GM19238 (cell line): ENCODE measurements around the gene UCN2.
A peak's percentile ranks its signal among the peaks of the same experiment; 100 is the strongest.
"Not testable (repeated sequence)": the region's sequence is repeated elsewhere in the genome, so short reads cannot be mapped to it uniquely, and the experiment has no call there.

Experiments
- DNase-seq: peaks from one replicate; pipeline ENCODE4 v3.0.0; 2011; ENCODE audit warnings: low spot score; ENCODE audit not compliant: insufficient read length

Gene UCN2

GRCh38 chr3:48564022-48564421 lies 441 bp upstream of the UCN2 start:
- DNase-seq, result no peak

DNA sequence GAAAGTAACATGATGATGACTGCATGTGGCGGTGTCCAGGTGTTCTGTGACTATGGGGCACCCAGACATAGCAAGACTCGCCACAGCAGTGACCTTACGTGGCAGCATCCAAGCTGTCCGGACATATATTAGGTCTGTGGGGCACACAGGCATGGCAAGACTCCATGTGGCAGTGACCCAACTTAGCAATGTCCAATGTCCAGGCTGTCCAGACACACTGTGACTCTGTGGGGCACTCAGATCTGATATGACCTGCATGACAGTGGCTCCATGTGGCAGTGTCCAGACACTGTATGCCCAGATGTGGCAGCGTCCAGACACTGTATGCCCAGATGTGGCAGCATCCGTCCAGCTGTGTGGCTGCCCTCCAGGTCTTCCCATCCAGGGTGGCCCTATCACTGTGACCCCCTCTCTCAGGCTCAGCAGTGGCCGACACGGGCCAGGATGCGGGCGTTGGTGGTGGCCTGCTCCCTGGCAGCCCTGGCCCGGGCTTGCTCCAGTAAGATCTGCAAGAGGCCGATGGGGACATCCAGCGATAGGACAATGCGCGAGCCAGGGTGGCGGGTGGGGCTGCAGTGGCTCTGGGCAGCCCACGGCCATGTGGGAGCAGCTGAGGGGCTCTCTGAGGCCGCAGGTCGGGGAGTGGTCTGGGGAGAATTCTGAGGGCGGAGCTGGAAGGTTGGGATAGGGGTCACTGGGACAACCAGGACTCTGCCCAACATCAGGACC lies 1.1 kb downstream of the UCN2 start:
- no peak for DNase-seq

DNA sequence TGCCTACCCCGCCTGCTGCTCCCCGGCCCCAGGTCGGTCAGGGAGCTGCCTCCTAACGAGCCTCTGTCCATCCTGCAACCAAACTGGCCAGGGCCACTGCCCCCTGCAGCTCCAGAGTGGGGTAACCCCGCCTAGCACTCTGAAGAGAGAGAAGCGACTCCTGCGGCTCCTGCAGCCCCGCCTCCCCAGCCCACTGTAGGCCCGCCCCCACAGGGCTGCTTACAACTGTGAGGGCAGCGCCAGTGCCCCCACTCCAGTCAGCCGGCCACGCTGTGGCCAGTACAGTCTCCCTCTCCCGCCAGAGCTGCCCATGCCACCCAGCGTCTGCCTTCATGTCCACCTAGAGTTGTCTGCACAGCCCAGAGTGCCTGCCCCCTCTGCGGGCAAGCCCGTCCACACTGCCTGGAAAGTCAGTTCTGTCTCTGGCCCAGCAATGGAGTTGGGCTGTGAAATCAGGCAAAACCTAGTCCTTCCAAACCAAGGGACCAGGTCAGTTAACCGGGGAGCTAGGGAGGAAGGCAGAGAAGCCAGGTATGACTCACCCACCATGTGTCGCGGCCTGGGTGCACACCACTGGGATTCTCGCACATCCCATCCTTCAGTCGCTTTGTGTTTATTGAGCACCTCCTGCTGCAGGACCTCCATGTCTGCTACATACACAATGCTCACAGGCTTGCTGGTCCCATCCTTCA lies 2.4 kb downstream of the UCN2 start:
- no peak for DNase-seq

- DNase-seq, result no peak
These were observed 2.9 kb downstream of the UCN2 start for GRCh38 chr3:48560648-48561018.

DNA sequence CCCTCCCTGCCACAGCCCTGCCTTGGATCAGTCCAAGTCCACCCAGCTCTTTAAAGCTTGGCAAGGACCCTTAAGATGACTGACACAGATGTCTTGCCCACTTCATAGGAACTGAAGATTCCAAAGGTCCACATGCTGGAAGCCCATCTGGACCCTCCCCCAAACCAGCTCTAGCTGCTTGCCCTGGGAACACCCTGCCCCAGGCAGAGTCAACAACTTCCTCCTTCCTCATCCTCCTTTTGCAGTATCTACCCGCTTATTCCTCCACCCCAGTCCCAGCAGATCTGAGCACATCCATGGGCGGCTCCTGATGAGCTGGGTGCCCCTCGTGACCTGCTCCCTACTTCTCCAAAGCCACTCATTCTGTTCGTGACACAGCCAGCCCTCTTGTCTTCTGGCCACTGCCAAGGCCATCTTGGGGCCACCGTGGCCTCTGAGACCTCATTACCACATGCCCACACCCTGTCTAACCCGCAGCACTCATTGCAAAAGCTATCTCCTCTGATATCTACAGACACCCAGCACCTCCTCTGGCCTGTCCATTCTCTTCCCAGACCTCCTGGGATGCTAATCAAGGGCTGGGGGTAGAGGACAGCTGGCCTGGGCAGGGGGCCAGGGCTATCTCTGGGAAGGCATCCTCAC lies 5.0 kb downstream of the UCN2 start:
- DNase-seq, result no peak

GRCh38 chr3:48556796-48557626 lies 6.6 kb downstream of the UCN2 start, which contains the start of gene PFKFB4:
TSS of gene PFKFB4 (minus strand) at chr3:48556803. CDS start at chr3:48556777, 26 bp downstream.
- DNase-seq, result peak; percentile 96

DNA sequence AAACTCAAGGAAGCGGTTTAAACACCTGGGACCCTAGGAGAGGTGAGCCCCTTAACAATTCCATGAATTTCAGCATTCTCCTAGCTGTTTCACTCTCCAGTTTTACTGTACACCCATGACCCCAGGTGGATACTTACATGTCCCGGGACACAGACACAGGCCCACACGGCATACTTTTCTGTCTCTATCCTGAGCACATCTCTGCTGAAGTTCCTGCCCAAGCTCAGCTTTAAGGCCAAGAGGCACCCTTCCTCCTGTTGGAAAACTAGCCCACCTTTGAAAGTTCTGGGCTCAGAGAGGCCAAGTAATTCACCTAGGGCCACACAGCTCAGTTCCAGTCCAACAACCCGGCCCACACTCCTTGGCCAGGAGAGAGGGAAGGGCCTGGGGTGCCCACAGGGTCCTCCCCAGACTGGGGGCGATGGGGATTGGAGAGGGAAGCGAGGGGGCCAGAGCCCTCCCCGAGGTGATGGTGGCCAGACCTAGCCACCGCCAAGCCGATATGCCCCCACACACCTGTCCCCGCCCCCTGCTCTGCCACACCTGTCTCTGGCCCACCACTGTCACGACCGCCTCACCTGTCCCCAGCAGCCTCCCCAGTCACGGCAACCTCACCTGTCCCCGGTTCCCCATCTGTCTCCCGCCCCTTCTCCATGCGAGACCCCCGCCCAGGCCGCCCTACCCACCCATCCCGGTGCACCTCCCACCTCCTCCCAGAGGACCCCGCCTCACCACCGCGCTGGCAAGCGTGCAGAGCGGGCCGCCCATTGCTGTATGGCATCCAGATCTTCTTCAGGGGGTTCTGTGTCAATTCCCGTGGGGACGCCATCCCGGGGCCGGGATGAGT lies 7.4 kb downstream of the UCN2 start:
- no peak for DNase-seq

DNA sequence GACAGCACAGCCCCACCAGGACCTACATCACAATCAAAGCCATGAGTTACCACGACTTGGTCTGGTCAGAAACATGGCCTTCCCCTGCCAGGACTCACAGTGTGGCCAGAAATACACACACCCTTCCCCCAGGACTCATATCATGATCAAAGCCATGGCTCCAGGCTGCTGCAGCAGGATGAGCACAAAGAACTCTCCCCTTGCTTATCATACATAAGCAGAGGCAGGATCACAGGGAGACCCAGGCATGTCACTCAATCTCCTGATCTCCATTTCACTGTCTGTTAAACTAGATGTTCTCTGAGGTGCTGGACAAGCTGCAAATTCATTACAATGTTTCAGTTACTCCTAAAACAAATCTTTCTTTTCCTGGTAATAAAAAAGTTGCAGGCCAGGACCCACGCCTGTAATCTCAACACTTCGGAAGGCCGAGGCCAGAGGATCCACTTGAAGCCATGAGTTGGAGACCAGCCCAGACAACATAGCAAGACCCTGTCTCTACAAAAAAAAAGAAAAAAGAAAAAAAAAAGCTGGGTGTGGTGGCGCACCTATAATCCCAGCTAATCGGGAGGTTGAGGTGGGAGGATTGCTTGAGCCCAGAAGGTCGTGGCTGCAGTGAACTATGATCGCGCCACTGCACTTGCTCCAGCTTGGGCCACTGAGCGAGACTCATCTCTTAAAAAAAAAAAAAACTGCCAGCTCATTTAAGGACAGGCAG lies 8.2 kb downstream of the UCN2 start:
- no peak for DNase-seq

DNA sequence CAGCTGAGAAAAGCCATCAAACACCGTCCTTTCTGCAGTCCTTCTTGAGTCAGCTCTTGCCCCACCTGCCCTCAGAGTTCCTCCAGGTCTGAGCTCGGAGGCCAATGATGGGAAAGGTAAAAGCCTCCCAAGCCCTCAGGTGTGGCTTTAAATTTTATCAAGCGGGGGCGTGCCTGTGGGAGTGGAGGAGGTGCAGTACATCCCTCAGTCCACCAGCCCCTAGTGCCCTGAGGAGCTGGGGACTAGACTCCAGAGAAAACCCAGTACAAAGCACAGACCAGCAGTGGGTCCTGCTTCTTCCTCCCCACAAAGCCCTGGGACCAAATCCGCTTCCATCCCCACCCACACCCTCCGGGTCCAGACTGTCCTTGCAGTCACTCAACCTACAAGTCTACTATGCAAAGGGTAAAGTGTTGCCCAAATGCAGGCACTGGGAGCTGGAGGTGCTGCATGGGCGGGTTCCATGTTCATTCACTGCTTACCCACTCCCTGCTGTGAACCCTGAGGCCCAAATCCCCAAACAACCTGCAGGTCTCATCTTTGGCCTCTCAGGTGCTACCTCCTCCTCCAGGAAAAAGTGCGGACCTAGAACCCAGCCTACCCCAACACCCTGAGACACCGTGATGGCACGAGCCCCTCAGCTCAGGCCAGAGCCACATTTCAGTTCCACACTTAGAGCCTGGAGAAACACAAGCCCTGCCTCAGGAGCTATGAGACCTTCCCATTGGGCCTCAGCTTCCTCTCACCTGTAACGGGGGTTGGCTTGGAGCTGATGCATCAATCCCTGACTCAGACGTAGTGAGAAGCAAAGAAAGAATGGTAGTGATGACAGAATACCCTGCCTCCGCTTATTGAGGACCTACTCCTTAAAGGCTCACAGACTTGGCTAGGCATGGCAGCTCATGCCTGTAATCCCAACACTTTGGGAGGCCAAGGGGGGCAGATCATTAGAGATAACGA lies 9.4 kb downstream of the UCN2 start:
- no peak for DNase-seq

- no peak for DNase-seq
These were observed 10.2 kb downstream of the UCN2 start for GRCh38 chr3:48553361-48553760.

DNA sequence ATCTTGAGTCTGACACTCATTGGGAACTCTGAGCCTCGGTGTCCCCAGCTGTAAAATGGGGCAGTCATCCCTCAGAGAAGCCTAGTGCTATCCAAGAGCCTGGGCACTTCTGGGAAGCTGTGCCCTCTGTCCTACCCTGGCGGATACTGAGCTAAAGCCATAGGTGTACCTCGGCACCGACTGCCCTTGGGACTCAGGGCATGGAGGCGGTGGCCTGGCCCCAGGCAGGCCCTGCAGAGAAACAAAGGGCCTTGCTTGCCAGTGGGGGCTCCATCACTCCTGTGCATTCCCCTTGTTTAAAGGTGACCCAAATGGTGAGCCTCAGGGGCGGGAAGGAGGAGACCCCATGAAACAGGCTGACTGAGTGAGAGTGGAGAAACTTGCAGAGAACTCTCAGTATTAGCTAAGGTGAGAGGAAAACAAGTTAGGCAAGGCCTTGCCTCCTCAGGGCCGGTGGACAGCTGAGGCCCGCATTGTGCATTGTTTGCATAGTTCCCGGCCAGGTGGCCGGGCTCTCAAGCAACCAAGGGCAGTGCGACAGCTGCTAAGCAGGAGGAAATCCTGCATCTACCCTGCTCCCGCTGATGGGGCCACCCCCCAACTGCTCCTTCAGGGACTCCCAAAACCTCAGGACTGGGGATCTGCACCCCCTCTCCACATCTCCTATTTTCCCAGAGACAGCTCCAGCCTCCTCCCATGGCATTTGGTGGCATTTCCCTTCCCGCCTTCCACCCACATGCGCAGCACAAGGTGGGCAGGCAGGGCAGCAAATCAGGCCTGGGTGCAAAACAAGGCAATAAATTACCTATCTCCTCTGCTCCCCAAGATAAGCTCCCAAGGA lies 11.2 kb downstream of the UCN2 start:
- no peak for DNase-seq

GRCh38 chr3:48551651-48552050 lies 11.9 kb downstream of the UCN2 start:
- DNase-seq, result not testable (repeated sequence)

- DNase-seq, result peak; percentile 78
These were observed 14.6 kb downstream of the UCN2 start for GRCh38 chr3:48548729-48549705.

DNA sequence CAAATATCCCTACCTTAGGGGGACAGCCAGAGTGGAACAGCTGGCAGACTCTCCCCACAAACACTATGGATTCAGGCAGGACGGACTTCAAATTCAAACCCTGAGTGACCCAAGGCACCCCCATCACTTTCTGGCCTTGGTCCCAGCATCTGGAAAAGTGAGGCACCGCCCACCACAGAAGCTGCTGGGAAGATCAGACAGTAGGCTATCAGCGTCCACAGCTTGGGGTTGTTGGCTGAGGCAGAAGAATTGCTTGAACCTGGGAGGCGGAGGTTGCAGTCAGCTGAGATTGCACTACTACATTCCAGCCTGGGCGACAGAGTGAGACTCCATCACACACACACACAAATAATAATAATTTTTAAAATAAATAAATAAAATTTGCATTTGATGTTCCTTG lies 15.5 kb downstream of the UCN2 start:
- no peak for DNase-seq

GRCh38 chr3:48546203-48546829 lies 17.3 kb downstream of the UCN2 start:
- DNase-seq, result no peak

- DNase-seq, result no peak
These were observed 19.4 kb downstream of the UCN2 start for GRCh38 chr3:48544141-48544540.
